Suprapubic skin (tissue), 4 donors: ENCODE measurements around the gene MYL12B.

ENCODE experiments used
- POLR2A ChIP-seq, 2 donors: fragments of 450-650 bp; IDR thresholded peaks; one replicate each; pipeline ENCODE4 v1.6.1; 2017; ENCODE audit warnings: antibody characterized with exemption in 2 of 2, mild to moderate bottlenecking in 2 of 2, moderate library complexity in 2 of 2
- POLR2AphosphoS5 ChIP-seq, 3 donors: sonication (generic); formaldehyde crosslinking; IDR thresholded peaks; one replicate each; pipeline ENCODE4 v1.6.1; 2017; ENCODE audit warnings: antibody characterized with exemption in 3 of 3

- TF ChIP-seq POLR2AphosphoS5 (IDR thresholded peaks at IDR 0.05) (no peak), POLR2A (IDR thresholded peaks at IDR 0.05) (no peak)
Observed at GRCh38 chr18:3321133-3321812, 59.3 kb downstream of the MYL12B start.
